CD4-positive, alpha-beta memory T cell (primary cell): Measurements from ENCODE around the gene SLC37A2. TPM values are rescaled to one million over a fixed set of nuclear protein-coding genes. Genes with fewer than 3 reads are reported as not detected.

Experiments used
- CTCF ChIA-PET: fragments of 350-600 bp; sonication (Branson Sonifier 250); formaldehyde crosslinking; loops from one replicate; lab custom pipeline; 2021; ENCODE audit warnings: inconsistent platforms; ENCODE audit not compliant: partially characterized antibody; lab: Charles Lee
- POLR2A ChIA-PET: fragments of 350-600 bp; sonication (Branson Sonifier 250); formaldehyde crosslinking; loops from one replicate; lab custom pipeline; 2021; ENCODE audit not compliant: partially characterized antibody; lab: Charles Lee
- DNase-seq, 5 donors: peaks; one replicate each; pipeline versions ENCODE4 v3.0.0 to v3.0.0-alpha.2; 2020 to 2022; ENCODE audit warnings: mixed read lengths in 1 of 5
- H3K27ac ChIP-seq: one replicate; pipeline ENCODE4 v1.7.0; 2013; ENCODE audit warnings: low read depth, low read length
- H3K27me3 ChIP-seq: 2 replicates; pipeline ENCODE4 v1.7.0; 2013; ENCODE audit warnings: mild to moderate bottlenecking, low read length, moderate library complexity; ENCODE audit not compliant: insufficient read depth
- H3K36me3 ChIP-seq: 2 replicates; pipeline ENCODE4 v1.7.0; 2013; ENCODE audit warnings: mild to moderate bottlenecking, low read length, moderate library complexity; ENCODE audit not compliant: insufficient read depth
- H3K4me1 ChIP-seq: 2 replicates; pipeline ENCODE4 v1.7.0; 2013; ENCODE audit warnings: mild to moderate bottlenecking, low read length, moderate library complexity; ENCODE audit not compliant: insufficient read depth
- H3K4me3 ChIP-seq, 2 donors: one replicate each; pipeline ENCODE4 v1.7.0; 2013; ENCODE audit warnings: low read length in 2 of 2, mild to moderate bottlenecking in 1 of 2
- H3K9me3 ChIP-seq, 2 donors: one replicate each; pipeline ENCODE4 v1.7.0; 2013; ENCODE audit warnings: low read length in 2 of 2, control low read depth in 1 of 2; ENCODE audit not compliant: control insufficient read depth in 1 of 2
- H3K27ac Mint-ChIP-seq, 7 donors: one replicate each; pipeline ENCODE4 v1.8.0; 2020 to 2021; ENCODE audit warnings: mixed read lengths in 7 of 7, mild to moderate bottlenecking in 6 of 7, inconsistent platforms in 3 of 7, moderate library complexity in 3 of 7
- H3K27me3 Mint-ChIP-seq, 2 donors: one replicate each; pipeline ENCODE4 v1.8.0; 2020 to 2021; ENCODE audit warnings: mixed read lengths in 2 of 2
- H3K36me3 Mint-ChIP-seq, 2 donors: one replicate each; pipeline ENCODE4 v1.8.0; 2020 to 2021; ENCODE audit warnings: mixed read lengths in 2 of 2, inconsistent platforms in 1 of 2, mild to moderate bottlenecking in 1 of 2
- H3K4me1 Mint-ChIP-seq, 4 donors: one replicate each; pipeline ENCODE4 v1.8.0; 2020 to 2021; ENCODE audit warnings: mixed read lengths in 4 of 4, mild to moderate bottlenecking in 1 of 4
- H3K4me3 Mint-ChIP-seq, 8 donors: one replicate each; pipeline ENCODE4 v1.8.0; 2020 to 2021; ENCODE audit warnings: mixed read lengths in 8 of 8, mild to moderate bottlenecking in 7 of 8, moderate library complexity in 6 of 8, inconsistent platforms in 3 of 8
- H3K9me3 Mint-ChIP-seq, 8 donors: one replicate each; pipeline ENCODE4 v1.8.0; 2020 to 2021; ENCODE audit warnings: mixed read lengths in 8 of 8, mild to moderate bottlenecking in 5 of 8, inconsistent platforms in 3 of 8, moderate library complexity in 1 of 8
- intact Hi-C: fragments of 100-400 bp; cut with micrococcal nuclease; formaldehyde crosslinking; loops from one replicate; pipeline ENCODE4 v1.15.1; 2023
- polyA plus RNA-seq, 2 donors: library from polyadenylated mRNA; unstranded; fragments of 300-500 nt; fragmentation: Illumina TruSeq; gene quantifications; one replicate each; pipeline ENCODE4 v1.2.3, GENCODE V29; 2021
- total RNA-seq, 2 experiments: library from RNA; stranded (reverse); gene quantifications; one replicate each; pipeline ENCODE4 v1.2.3, GENCODE V29; 2021

SLC37A2 gene
- total and polyA plus RNA-seq, 4 experiments from 2014 or later, result 3.8 to 4.8 TPM; not detected in 2

DNA sequence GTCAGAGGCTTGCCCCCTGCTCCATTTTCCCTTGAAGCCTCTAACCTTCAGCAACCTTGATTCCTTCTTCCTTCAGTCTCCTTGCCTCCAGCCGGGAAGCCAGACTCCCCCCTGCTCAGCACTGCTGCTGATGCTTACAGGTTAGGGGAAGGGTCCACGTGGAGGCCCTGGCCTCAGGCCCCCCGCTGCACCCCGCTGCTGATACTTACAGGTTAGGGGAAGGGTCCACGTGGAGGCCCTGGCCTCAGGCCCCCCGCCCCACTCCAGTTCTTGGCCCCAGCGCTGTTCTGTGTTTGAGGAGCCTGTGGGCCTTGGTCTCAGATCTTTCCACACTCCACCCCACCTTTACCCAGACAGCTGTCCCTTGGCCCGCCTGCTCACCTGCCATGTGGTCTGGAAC lies 75.9 kb downstream of the SLC37A2 start:
- POLR2A ChIA-PET, result no interaction called here
- H3K27me3 Mint-ChIP-seq, result peaks cover 21 to 48% of the 10 kb centered on the region in 2 donors
- intact Hi-C loops, result no loop called here

GRCh38 chr11:125139778-125140177 lies 76.7 kb downstream of the SLC37A2 start:
- no peak overlapping the region for H3K27ac ChIP-seq
- H3K27me3 ChIP-seq, result peaks cover 12% of the 10 kb centered on the region
- no peaks in the 10 kb centered on the region for H3K36me3 ChIP-seq
- POLR2A ChIA-PET, result no interaction called here
- intact Hi-C loops, result no loop called here
- CTCF ChIA-PET, result interaction anchor here (1.0 to 5.5 kb wide), 6 partner anchors 13 to 263 kb away, joined by 3 to 90 read pairs (median 28); no protein-coding TSS in a partner anchor
- H3K36me3 Mint-ChIP-seq, result no peaks in the 10 kb centered on the region
- H3K4me1 ChIP-seq, result peaks cover 5% of the 10 kb centered on the region
- H3K27ac Mint-ChIP-seq, result no peak overlapping the region
- H3K27me3 Mint-ChIP-seq, result peaks cover 22 to 46% of the 10 kb centered on the region in 2 donors
- H3K4me1 Mint-ChIP-seq, result peaks cover 2 to 7% (median 4%) of the 10 kb centered on the region in 4 donors
- H3K4me3 ChIP-seq, result no peak overlapping the region
- no peaks in the 10 kb centered on the region for H3K9me3 ChIP-seq
- peaks cover 0 to 2% (median 0%) of the 10 kb centered on the region in 8 donors for H3K9me3 Mint-ChIP-seq
- H3K4me3 Mint-ChIP-seq, result no peak overlapping the region
- DNase-seq, result no peak

More for the DNA sequence above, 75.9 kb downstream of the SLC37A2 start:
- H3K4me1 ChIP-seq, result peaks cover 5% of the 10 kb centered on the region
- no peaks in the 10 kb centered on the region for H3K9me3 ChIP-seq
- DNase-seq, result no peak
- CTCF ChIA-PET, result interaction anchor here (2.4 to 5.5 kb wide), 2 partner anchors 32 to 180 kb away, joined by 8 to 90 read pairs; no protein-coding TSS in a partner anchor
- peaks cover 18% of the 10 kb centered on the region for H3K27me3 ChIP-seq
- no peaks in the 10 kb centered on the region for H3K36me3 ChIP-seq
- H3K4me3 Mint-ChIP-seq, result no peak overlapping the region
- no peak overlapping the region for H3K4me3 ChIP-seq
- peaks cover 2 to 7% (median 4%) of the 10 kb centered on the region in 4 donors for H3K4me1 Mint-ChIP-seq
- H3K27ac Mint-ChIP-seq, result no peak overlapping the region
- H3K9me3 Mint-ChIP-seq, result peaks cover 0 to 2% (median 0%) of the 10 kb centered on the region in 8 donors
- no peak overlapping the region for H3K27ac ChIP-seq
- no peaks in the 10 kb centered on the region for H3K36me3 Mint-ChIP-seq

Other genes with a start within 250 kb of the SLC37A2 start
- 10 to 100 TPM; 16.2 to 18.1 TPM for gene ROBO3, start 197.9 kb upstream of the SLC37A2 start, total RNA-seq
- gene ROBO3, start 197.9 kb upstream of the SLC37A2 start, polyA plus RNA-seq, result 1 to 10 TPM in 1 of 2 donors, under 1 TPM in 1; 0.70 to 2.0 TPM
- not detected for gene ROBO4, start 165.4 kb upstream of the SLC37A2 start, total RNA-seq
- not detected for gene ROBO4, start 165.4 kb upstream of the SLC37A2 start, polyA plus RNA-seq
- gene HEPN1, start 144.1 kb upstream of the SLC37A2 start, total RNA-seq, result not detected
- not detected for gene HEPN1, start 144.1 kb upstream of the SLC37A2 start, polyA plus RNA-seq
- not detected for gene HEPACAM, start 127.3 kb upstream of the SLC37A2 start, total RNA-seq
- not detected for gene HEPACAM, start 127.3 kb upstream of the SLC37A2 start, polyA plus RNA-seq
- 1 to 10 TPM; 2.6 to 2.7 TPM for gene CCDC15, start 109.1 kb upstream of the SLC37A2 start, total RNA-seq
- 1 to 10 TPM in 1 of 2 donors, under 1 TPM in 1; 0.48 to 1.7 TPM for gene CCDC15, start 109.1 kb upstream of the SLC37A2 start, polyA plus RNA-seq
- gene TMEM218, start 48.3 kb downstream of the SLC37A2 start, total RNA-seq, result 10 to 100 TPM; 15.1 to 16.6 TPM
- gene TMEM218, start 48.3 kb downstream of the SLC37A2 start, polyA plus RNA-seq, result 10 to 100 TPM; 25.5 to 48.1 TPM
- not detected for gene PKNOX2, start 101.4 kb downstream of the SLC37A2 start, total RNA-seq
- not detected for gene PKNOX2, start 101.4 kb downstream of the SLC37A2 start, polyA plus RNA-seq